H9 (cell line): ENCODE data around the gene SYF2. TPM values are rescaled to one million over a fixed set of nuclear protein-coding genes. Genes with fewer than 3 reads are reported as not detected.
A peak's percentile ranks its signal among the peaks of the same experiment; 100 is the strongest.

Source experiments
- DNase-seq: peaks from one replicate; pipeline ENCODE4 v3.0.0-alpha.2; 2017
- H2AFZ ChIP-seq: one replicate; pipeline ENCODE4 v1.6.1; 2013; ENCODE audit warnings: mild to moderate bottlenecking, low read length, control low read depth, moderate library complexity
- H2AK5ac ChIP-seq: 2 replicates; pipeline ENCODE4 v1.6.1; 2013; ENCODE audit warnings: low read length, control low read depth, mixed read lengths; ENCODE audit not compliant: insufficient read length
- H2BK120ac ChIP-seq: one replicate; pipeline ENCODE4 v1.6.1; 2013; ENCODE audit warnings: low read depth, mild to moderate bottlenecking, low read length, control low read depth, inconsistent platforms; ENCODE audit not compliant: poor library complexity, severe bottlenecking
- H2BK12ac ChIP-seq: 2 replicates; pipeline ENCODE4 v1.6.1; 2013; ENCODE audit warnings: low read length, control low read depth, mixed read lengths, low read depth; ENCODE audit not compliant: insufficient read length
- H2BK15ac ChIP-seq: 2 replicates; pipeline ENCODE4 v1.6.1; 2013; ENCODE audit warnings: low read depth, low read length, control low read depth
- H2BK20ac ChIP-seq: one replicate; pipeline ENCODE4 v1.6.1; 2013; ENCODE audit warnings: low read depth, mild to moderate bottlenecking, low read length, control low read depth, inconsistent platforms; ENCODE audit not compliant: poor library complexity, severe bottlenecking
- H2BK5ac ChIP-seq: 2 replicates; pipeline ENCODE4 v1.6.1; 2013; ENCODE audit warnings: low read length, control low read depth, mixed read lengths; ENCODE audit not compliant: insufficient read length
- H3K14ac ChIP-seq: 2 replicates; pipeline ENCODE4 v1.6.1; 2013; ENCODE audit warnings: low read length, control low read depth; ENCODE audit not compliant: insufficient read depth
- H3K18ac ChIP-seq: 2 replicates; pipeline ENCODE4 v1.6.1; 2013; ENCODE audit warnings: low read depth, mild to moderate bottlenecking, mixed read lengths, low read length, control low read depth; ENCODE audit not compliant: insufficient read length
- H3K23ac ChIP-seq: 2 replicates; pipeline ENCODE4 v1.6.1; 2013; ENCODE audit warnings: low read length, control low read depth, mixed read lengths, low read depth; ENCODE audit not compliant: insufficient read length
- H3K23me2 ChIP-seq: 2 replicates; pipeline ENCODE4 v1.6.1; 2013; ENCODE audit warnings: low read depth, mild to moderate bottlenecking, mixed read lengths, low read length, control low read depth; ENCODE audit not compliant: insufficient read length, poor library complexity, severe bottlenecking
- H3K27ac ChIP-seq: 2 replicates; pipeline ENCODE4 v1.5.1; 2013; ENCODE audit warnings: low read length, control low read depth, mixed read lengths, low read depth; ENCODE audit not compliant: insufficient read length
- H3K27me3 ChIP-seq: 2 replicates; pipeline ENCODE4 v1.6.1; 2013; ENCODE audit warnings: low read length, control low read depth, inconsistent platforms; ENCODE audit not compliant: insufficient read depth
- H3K4ac ChIP-seq: 2 replicates; pipeline ENCODE4 v1.6.1; 2013; ENCODE audit warnings: low read depth, mild to moderate bottlenecking, control low read depth, inconsistent platforms, low read length, moderate library complexity
- H3K4me1 ChIP-seq: 2 replicates; pipeline ENCODE4 v1.6.1; 2013; ENCODE audit warnings: low read length, control low read depth, inconsistent platforms; ENCODE audit not compliant: insufficient read depth
- H3K4me2 ChIP-seq: 2 replicates; pipeline ENCODE4 v1.6.1; 2013; ENCODE audit warnings: low read length, control low read depth, mixed read lengths; ENCODE audit not compliant: insufficient read length, insufficient read depth
- H3K56ac ChIP-seq: 2 replicates; pipeline ENCODE4 v1.6.1; 2013; ENCODE audit warnings: low read depth, mild to moderate bottlenecking, mixed read lengths, low read length, control low read depth; ENCODE audit not compliant: insufficient read length
- H3K79me1 ChIP-seq: 2 replicates; pipeline ENCODE4 v1.6.1; 2013; ENCODE audit warnings: low read depth, mild to moderate bottlenecking, moderate library complexity, low read length, control low read depth, inconsistent platforms; ENCODE audit not compliant: insufficient read depth, poor library complexity, severe bottlenecking
- H3K79me2 ChIP-seq: 2 replicates; pipeline ENCODE4 v1.6.1; 2013; ENCODE audit warnings: low read length, control low read depth, inconsistent platforms; ENCODE audit not compliant: insufficient read depth
- H3K9ac ChIP-seq: 2 replicates; pipeline ENCODE4 v1.6.1; 2013; ENCODE audit warnings: low read length, control low read depth, mixed read lengths; ENCODE audit not compliant: insufficient read length; ENCODE audit errors: extremely low read depth
- H3K9me3 ChIP-seq: one replicate; pipeline ENCODE4 v1.6.1; 2013; ENCODE audit warnings: low read depth, low read length, inconsistent platforms; ENCODE audit not compliant: control insufficient read depth
- H3T11ph ChIP-seq: one replicate; pipeline ENCODE4 v1.6.1; 2013; ENCODE audit warnings: mild to moderate bottlenecking, low read length, control low read depth, inconsistent platforms
- H4K20me1 ChIP-seq: one replicate; pipeline ENCODE4 v1.6.1; 2013; ENCODE audit not compliant: control insufficient read depth, insufficient read length, insufficient read depth
- H4K5ac ChIP-seq: 2 replicates; pipeline ENCODE4 v1.6.1; 2013; ENCODE audit warnings: low read depth, mild to moderate bottlenecking, mixed read lengths, low read length, control low read depth; ENCODE audit not compliant: insufficient read length
- H4K8ac ChIP-seq: replicated peaks from 2 replicates; pipeline ENCODE4 v1.6.1; 2013; ENCODE audit warnings: low read length, control low read depth, mixed read lengths, low read depth; ENCODE audit not compliant: insufficient read length
- H4K91ac ChIP-seq: 2 replicates; pipeline ENCODE4 v1.6.1; 2013; ENCODE audit warnings: low read depth, mild to moderate bottlenecking, moderate library complexity, mixed read lengths, low read length, control low read depth; ENCODE audit not compliant: insufficient read length
- H3K27ac Mint-ChIP-seq, 3 experiments: 2 replicates in 2 of 3; 3 replicates in 1 of 3; pipeline ENCODE4 v1.8.0; 2020 to 2021; ENCODE audit warnings: mixed read lengths in 3 of 3, mild to moderate bottlenecking in 1 of 3, moderate library complexity in 1 of 3
- H3K27me3 Mint-ChIP-seq: 2 replicates; pipeline ENCODE4 v1.8.0; 2021; ENCODE audit warnings: low read depth, mild to moderate bottlenecking, moderate library complexity, mixed read lengths
- H3K36me3 Mint-ChIP-seq, 3 experiments: 2 replicates in 2 of 3; 3 replicates in 1 of 3; pipeline ENCODE4 v1.8.0; 2020 to 2021; ENCODE audit warnings: low read depth in 3 of 3, mixed read lengths in 3 of 3; ENCODE audit not compliant: insufficient read depth in 1 of 3
- H3K4me1 Mint-ChIP-seq, 2 experiments: 2 replicates each; pipeline ENCODE4 v1.8.0; 2020; ENCODE audit warnings: mixed read lengths in 2 of 2
- H3K4me3 Mint-ChIP-seq, 2 experiments: 2 replicates in 1 of 2; 3 replicates in 1 of 2; pipeline ENCODE4 v1.8.0; 2020 to 2021; ENCODE audit warnings: mild to moderate bottlenecking in 2 of 2, mixed read lengths in 2 of 2, moderate library complexity in 1 of 2
- H3K9me3 Mint-ChIP-seq, 2 experiments: 2 replicates in 1 of 2; 3 replicates in 1 of 2; pipeline ENCODE4 v1.8.0; 2020; ENCODE audit warnings: mild to moderate bottlenecking in 2 of 2, mixed read lengths in 2 of 2, moderate library complexity in 1 of 2
- WGBS: extraction: QIAGEN DNeasy Blood & Tissue Kit; methylation state at CpG from one replicate; pipeline ENCODE4 v1.1.7; 2013; ENCODE audit warnings: missing lambda C conversion rate, low lambda C conversion rate, mixed read lengths; ENCODE audit not compliant: insufficient read length; ENCODE audit errors: extremely low coverage; 5-methylcytosine and 5-hydroxymethylcytosine counted together
- total RNA-seq: library from RNA; stranded (reverse); gene quantifications from 2 replicates; pipeline ENCODE4 v1.2.1, GENCODE V29; 2021
- TF ChIP-seq, protein P1 (sequence below): fragments of 200-600 bp; sonication (generic); conservative IDR thresholded peaks from 3 replicates; pipeline ENCODE4 v1.8.0; 2021; ENCODE audit warnings: antibody characterized with exemption, mild to moderate bottlenecking

Gene SYF2
- total RNA-seq, 1 experiment from 2014 or later: 36.5 TPM

DNA sequence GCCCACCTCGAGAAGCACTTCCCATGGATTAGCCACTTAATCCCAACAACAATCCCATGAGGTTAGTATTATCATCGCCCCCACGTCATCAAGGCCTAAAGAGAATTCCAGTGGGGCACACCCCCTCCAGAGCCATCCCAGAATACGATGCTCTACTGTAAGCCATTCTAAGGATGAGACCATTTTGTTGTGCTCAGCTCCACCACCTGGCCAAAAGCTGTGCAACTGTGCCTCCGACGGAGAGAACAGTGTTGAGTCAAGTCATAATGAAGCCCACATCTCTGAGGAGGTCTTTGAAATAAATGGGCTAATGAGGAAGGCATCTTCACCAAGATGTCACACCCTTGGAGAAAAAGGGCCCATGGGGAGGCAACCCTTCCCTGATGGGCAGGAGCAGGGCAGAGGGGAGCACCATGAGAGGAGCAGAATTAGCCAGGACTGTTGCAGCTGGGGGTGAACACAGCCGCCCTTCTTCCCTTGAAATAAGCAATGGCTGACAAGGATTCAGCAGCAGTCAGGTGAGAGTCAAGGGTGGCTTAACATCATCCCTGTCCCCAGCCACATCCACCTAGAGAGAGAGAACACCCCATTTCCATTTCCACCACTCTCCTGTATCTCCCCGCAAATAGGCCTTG lies 14.6 kb downstream of the SYF2 start:
- no peak overlapping the region for H3K4me2 ChIP-seq
- no peak overlapping the region for H4K8ac ChIP-seq
- TF ChIP-seq, protein P1, sequence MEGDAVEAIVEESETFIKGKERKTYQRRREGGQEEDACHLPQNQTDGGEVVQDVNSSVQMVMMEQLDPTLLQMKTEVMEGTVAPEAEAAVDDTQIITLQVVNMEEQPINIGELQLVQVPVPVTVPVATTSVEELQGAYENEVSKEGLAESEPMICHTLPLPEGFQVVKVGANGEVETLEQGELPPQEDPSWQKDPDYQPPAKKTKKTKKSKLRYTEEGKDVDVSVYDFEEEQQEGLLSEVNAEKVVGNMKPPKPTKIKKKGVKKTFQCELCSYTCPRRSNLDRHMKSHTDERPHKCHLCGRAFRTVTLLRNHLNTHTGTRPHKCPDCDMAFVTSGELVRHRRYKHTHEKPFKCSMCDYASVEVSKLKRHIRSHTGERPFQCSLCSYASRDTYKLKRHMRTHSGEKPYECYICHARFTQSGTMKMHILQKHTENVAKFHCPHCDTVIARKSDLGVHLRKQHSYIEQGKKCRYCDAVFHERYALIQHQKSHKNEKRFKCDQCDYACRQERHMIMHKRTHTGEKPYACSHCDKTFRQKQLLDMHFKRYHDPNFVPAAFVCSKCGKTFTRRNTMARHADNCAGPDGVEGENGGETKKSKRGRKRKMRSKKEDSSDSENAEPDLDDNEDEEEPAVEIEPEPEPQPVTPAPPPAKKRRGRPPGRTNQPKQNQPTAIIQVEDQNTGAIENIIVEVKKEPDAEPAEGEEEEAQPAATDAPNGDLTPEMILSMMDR: peak; percentile 22; the same call in 1 of the 3 replicates
- no peak overlapping the region for H2BK20ac ChIP-seq
- peaks cover 3 to 22% (median 17%) of the 10 kb centered on the region in 3 experiments; a peak in 5 of 7 replicates for H3K36me3 Mint-ChIP-seq
- H3K27ac Mint-ChIP-seq: no peak overlapping the region
- no peak overlapping the region for H3K14ac ChIP-seq
- no peak overlapping the region for H2AFZ ChIP-seq
- H3T11ph ChIP-seq: no peak overlapping the region
- no peaks in the 10 kb centered on the region for H3K9me3 ChIP-seq
- no peak overlapping the region for H3K4me3 Mint-ChIP-seq
- H3K4ac ChIP-seq: no peak overlapping the region
- no peak overlapping the region for H2AK5ac ChIP-seq
- no peak overlapping the region for H3K18ac ChIP-seq
- H3K4me1 ChIP-seq: no peaks in the 10 kb centered on the region
- no peak overlapping the region for H3K23ac ChIP-seq
- no peak overlapping the region for H2BK15ac ChIP-seq
- H2BK12ac ChIP-seq: no peak overlapping the region
- H3K9me3 Mint-ChIP-seq: no peaks in the 10 kb centered on the region
- H3K79me2 ChIP-seq: no peaks in the 10 kb centered on the region
- H3K4me1 Mint-ChIP-seq: no peaks in the 10 kb centered on the region
- peak overlapping the region; percentile 17 for H3K27ac ChIP-seq
- no peak overlapping the region for H3K56ac ChIP-seq
- no peak overlapping the region for H2BK5ac ChIP-seq
- no peak for DNase-seq
- no peaks in the 10 kb centered on the region for H4K20me1 ChIP-seq
- H2BK120ac ChIP-seq: no peak overlapping the region
- no peak overlapping the region for H4K91ac ChIP-seq
- no peaks in the 10 kb centered on the region for H3K27me3 ChIP-seq
- H3K79me1 ChIP-seq: no peaks in the 10 kb centered on the region
- H3K9ac ChIP-seq: no peak overlapping the region
- no CpG with 5 or more reads among the region's 8 CpGs for WGBS
- H4K5ac ChIP-seq: no peak overlapping the region
- H3K23me2 ChIP-seq: no peaks in the 10 kb centered on the region
- no peaks in the 10 kb centered on the region for H3K27me3 Mint-ChIP-seq
